Body of pancreas (tissue), 4 donors: ENCODE results near the gene SPAG8.

Source experiments
- CTCF ChIP-seq, 7 experiments: fragments of 450-650 bp in 4 of 7; fragments of 200-600 bp in 3 of 7; sonication (generic) in 3 of 7; IDR thresholded peaks; one replicate each; pipeline ENCODE4 v1.5.1; 2016 to 2019; ENCODE audit warnings: antibody characterized with exemption in 7 of 7
- POLR2A ChIP-seq, 3 donors: fragments of 450-650 bp; IDR thresholded peaks; one replicate each; pipeline ENCODE4 v1.6.1; 2016; ENCODE audit warnings: antibody characterized with exemption in 3 of 3, mild to moderate bottlenecking in 2 of 3

- TF ChIP-seq CTCF (IDR thresholded peaks at IDR 0.05) = no peak
- no peak for TF ChIP-seq POLR2A (IDR thresholded peaks at IDR 0.05)
These were observed 22.1 kb downstream of the SPAG8 start for GRCh38 chr9:35790025-35790384.
